ENCODE results near the gene RNF223. TPM values are rescaled to one million over a fixed set of nuclear protein-coding genes. Genes with fewer than 3 reads are reported as not detected.

RNF223 gene
- total and polyA plus RNA-seq, 8 donors = 1.4 to 8.1 (median 3.4) TPM; not detected in 3

DNA sequence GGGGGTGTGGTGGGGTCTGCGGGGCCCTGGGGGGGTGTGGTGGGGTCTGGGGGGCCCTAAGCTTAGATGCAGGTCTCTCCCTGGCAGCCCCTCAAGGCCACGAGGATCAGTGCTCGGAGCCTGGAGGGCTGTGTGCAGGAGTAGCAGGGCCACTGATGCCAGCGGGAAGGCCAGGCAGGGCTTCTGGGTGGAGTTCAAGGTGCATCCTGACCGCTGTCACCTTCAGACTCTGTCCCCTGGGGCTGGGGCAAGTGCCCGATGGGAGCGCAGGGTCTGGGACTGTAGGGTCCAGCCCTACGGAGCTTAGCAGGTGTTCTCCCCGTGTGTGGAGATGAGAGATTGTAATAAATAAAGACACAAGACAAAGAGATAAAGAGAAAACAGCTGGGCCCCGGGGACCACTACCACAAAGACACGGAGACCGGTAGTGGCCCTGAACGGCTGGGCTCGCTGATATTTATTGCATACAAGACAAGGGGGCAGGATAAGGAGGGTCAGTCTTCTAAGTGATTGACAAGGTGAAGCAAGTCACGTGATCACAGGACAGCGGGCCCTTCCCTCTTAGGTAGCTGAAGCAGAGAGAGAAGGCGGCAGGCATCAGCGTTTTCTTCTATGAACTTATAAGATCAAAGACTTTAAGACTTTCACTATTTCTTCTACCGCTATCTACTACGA is 8.7 kb downstream of the RNF223 start:
- peaks cover 38 to 67% (median 62%) of the 10 kb centered on the region in 4 donors for H3K4me1 ChIP-seq
- H3K27ac ChIP-seq = no peak overlapping the region
- intact Hi-C loops (cut with DNase I; ENCODE audit: low total_unique reads) = no loop called here
- 62 to 67% (median 64%) methylated on average over 19 to 20 of the region's 20 CpGs for WGBS, 5 donors
- peaks cover 6 to 89% (median 66%) of the 10 kb centered on the region in 3 donors for H3K27me3 ChIP-seq
- H3K4me3 ChIP-seq = no peak overlapping the region
- H3K36me3 ChIP-seq = no peaks in the 10 kb centered on the region
- DNase-seq = no peak
- no peak for TF ChIP-seq POLR2A (IDR thresholded peaks at IDR 0.05)
- H3K9me3 ChIP-seq = no peaks in the 10 kb centered on the region

DNA sequence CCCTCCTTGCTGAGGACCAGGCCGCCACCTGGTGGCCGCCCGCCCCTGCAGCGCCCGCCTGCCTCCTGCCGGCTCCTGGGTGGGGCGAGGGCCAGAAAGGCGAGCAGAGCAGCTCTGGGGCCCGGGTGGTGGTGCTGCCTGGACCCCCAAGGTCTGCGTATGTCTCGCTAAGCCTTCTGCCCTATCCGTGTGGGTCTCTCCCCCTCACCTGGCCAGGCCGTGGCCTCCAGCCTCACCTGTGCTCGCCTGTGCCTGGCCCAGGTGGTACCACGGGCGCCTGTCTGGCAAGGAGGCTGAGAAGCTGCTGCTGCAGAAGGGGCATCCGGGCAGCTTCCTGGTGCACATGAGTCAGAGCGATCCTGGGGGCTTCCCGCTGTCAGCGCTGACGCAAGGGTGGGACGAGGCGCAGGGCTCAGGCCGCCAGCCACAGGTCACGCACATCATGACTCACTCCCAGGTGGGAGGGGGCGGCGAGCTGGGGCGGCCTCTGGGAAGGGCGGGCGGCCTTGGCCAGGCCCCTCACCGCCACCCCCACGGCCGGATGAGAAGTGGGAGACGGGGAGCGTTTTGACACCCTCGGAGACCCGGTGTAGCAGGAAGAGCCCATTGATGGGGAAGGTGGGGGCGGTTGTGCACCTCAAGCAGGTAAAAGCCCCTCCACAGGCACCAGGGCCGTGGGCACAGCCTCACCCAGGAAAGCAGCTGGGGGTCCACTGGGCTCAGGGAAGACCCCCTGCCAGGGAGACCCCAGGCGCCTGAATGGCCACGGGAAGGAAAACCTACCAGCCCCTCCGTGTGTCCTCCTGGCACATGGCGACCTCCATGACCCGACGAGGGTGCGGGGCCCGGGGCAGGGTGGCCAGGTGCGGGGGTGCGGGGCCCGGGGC is 9.9 kb downstream of the RNF223 start:
- WGBS, 5 donors = 0 to 8% (median 5%) methylated on average over 21 to 50 of the region's 50 CpGs

DNA sequence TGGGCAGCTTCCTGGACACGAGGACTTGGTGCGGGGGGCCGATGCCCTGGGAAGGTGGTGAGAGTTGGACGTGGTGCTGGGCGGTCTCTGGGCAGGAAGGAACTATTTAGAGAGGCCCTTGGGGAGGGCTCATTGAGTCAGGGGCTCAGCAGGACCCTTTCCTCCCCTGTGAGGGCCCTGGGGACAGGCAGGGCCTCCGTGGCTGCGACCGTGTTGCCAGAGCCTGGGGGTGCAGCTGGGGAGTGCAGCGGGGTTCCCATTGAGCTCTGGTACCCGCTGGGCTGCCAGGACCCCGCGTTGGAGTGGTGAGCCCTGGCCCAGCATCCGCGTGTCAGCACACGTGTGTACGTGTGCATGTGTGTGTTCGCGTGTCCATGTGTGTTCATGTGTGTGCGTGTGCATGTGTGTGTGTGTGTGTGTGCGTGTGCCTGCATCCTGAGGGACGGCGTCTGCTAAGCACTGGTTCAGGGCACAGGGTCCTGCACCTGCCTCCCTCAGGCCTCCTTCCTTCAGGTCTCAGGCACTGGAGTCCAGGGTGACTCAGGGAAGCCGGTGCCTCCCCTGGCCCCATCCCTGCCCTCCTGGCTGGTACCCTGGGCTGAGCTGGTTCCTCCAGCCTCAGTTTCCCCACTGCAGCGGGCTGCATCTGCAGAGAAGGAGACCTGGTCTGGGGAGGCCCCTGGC is 10.7 kb downstream of the RNF223 start:
- peak overlapping the region in 1 of 4 donors; percentile 5 for H3K4me3 ChIP-seq
- intact Hi-C loops (cut with DNase I; ENCODE audit: low total_unique reads) = loop anchor here (5.0 kb wide), 1 partner anchor 81 kb away; the partner anchor contains the start of gene PERM1
- WGBS, 5 donors = 66 to 74% (median 71%) methylated on average over 13 to 24 of the region's 24 CpGs
- no peaks in the 10 kb centered on the region for H3K9me3 ChIP-seq
- H3K27ac ChIP-seq = no peak overlapping the region
- TF ChIP-seq, protein P1, sequence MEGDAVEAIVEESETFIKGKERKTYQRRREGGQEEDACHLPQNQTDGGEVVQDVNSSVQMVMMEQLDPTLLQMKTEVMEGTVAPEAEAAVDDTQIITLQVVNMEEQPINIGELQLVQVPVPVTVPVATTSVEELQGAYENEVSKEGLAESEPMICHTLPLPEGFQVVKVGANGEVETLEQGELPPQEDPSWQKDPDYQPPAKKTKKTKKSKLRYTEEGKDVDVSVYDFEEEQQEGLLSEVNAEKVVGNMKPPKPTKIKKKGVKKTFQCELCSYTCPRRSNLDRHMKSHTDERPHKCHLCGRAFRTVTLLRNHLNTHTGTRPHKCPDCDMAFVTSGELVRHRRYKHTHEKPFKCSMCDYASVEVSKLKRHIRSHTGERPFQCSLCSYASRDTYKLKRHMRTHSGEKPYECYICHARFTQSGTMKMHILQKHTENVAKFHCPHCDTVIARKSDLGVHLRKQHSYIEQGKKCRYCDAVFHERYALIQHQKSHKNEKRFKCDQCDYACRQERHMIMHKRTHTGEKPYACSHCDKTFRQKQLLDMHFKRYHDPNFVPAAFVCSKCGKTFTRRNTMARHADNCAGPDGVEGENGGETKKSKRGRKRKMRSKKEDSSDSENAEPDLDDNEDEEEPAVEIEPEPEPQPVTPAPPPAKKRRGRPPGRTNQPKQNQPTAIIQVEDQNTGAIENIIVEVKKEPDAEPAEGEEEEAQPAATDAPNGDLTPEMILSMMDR (IDR thresholded peaks at IDR 0.05) = no peak
- TF ChIP-seq POLR2A (IDR thresholded peaks at IDR 0.05) = no peak
- TF ChIP-seq POLR2AphosphoS5 (IDR thresholded peaks at IDR 0.05) = no peak
- no peak for TF ChIP-seq EP300 (IDR thresholded peaks at IDR 0.05)
- H3K36me3 ChIP-seq = no peaks in the 10 kb centered on the region
- peaks cover 42 to 65% (median 63%) of the 10 kb centered on the region in 4 donors for H3K4me1 ChIP-seq
- no peak for DNase-seq
- H3K27me3 ChIP-seq = peaks cover 13 to 89% (median 70%) of the 10 kb centered on the region in 3 donors

More for the DNA sequence above, 9.9 kb downstream of the RNF223 start:
- peak overlapping the region in 1 of 5 donors; percentile 8 for H3K27ac ChIP-seq
- H3K9me3 ChIP-seq = no peaks in the 10 kb centered on the region
- H3K27me3 ChIP-seq = peaks cover 8 to 89% (median 70%) of the 10 kb centered on the region in 3 donors
- TF ChIP-seq POLR2AphosphoS5 (IDR thresholded peaks at IDR 0.05) (peak in 1 of 3 donors; percentile 33), POLR2A (IDR thresholded peaks at IDR 0.05) (no peak)
- TF ChIP-seq, protein P1 (IDR thresholded peaks at IDR 0.05) = peak in 5 of 7 experiments; percentile 87 to 94 (median 90)
- peak overlapping the region in 2 of 4 donors; percentile 5 to 29 for H3K4me3 ChIP-seq
- intact Hi-C loops (cut with DNase I; ENCODE audit: low total_unique reads) = loop anchor here (5.0 kb wide), 1 partner anchor 82 kb away; the partner anchor contains the start of gene PERM1
- H3K4me1 ChIP-seq = peaks cover 41 to 65% (median 63%) of the 10 kb centered on the region in 4 donors
- peak; percentile 77 to 85 for DNase-seq
- H3K36me3 ChIP-seq = no peaks in the 10 kb centered on the region

DNA sequence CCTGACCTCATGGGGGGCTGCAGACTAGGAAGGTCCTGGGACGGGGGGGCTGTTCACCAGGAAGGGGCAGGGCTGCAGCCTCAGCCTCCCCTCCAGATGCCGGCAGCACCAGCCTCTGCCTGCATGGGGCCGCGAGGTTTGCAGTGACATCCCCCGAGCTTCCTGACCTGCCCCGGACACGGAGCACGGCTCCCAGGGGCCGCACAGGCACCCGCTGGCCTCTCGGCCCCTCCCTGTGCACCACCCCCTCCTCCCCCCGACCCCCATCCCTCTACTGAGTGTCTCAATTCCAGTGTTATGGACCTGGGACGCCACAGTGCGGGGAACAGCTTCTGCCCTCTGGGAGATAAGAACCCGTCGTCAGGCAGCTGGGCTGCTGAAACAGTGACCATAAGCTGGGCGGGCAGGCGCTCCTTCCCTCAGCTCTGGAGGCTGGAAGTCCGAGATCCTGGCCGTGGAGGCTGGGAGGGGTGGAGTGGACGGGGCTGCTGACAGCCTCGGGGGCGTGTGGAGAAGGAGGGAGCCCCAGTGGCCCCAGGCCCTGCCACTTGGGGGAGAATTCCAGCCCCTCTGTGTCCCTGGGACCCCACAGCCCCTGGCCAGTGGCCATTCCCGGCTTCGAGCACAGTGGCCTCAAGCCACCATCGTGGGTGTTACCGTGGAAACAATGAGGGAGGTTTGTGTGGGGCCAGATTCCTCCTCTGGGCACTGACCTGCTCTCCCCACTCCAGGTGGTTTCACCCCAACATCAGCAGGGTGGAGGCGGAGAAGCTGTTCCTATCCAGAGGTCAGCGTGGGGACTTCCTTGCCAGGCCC is 11.6 kb downstream of the RNF223 start:
- peaks cover 41 to 64% (median 60%) of the 10 kb centered on the region in 4 donors for H3K4me1 ChIP-seq
- no peaks in the 10 kb centered on the region for H3K36me3 ChIP-seq
- peak in 1 of 2 donors; percentile 44 for DNase-seq
- no peaks in the 10 kb centered on the region for H3K9me3 ChIP-seq
- peak overlapping the region in 1 of 4 donors; percentile 19 for H3K4me3 ChIP-seq
- 17 to 39% (median 20%) methylated on average over 18 to 29 of the region's 29 CpGs for WGBS, 5 donors
- peaks cover 11 to 89% (median 70%) of the 10 kb centered on the region in 3 donors for H3K27me3 ChIP-seq
- intact Hi-C loops (cut with DNase I; ENCODE audit: low total_unique reads) = loop anchor here (5.0 kb wide), 1 partner anchor 80 kb away; the partner anchor contains the start of gene PERM1
- no peak for TF ChIP-seq POLR2A (IDR thresholded peaks at IDR 0.05)
- TF ChIP-seq POLR2AphosphoS5 (IDR thresholded peaks at IDR 0.05) = no peak
- TF ChIP-seq, protein P1 (IDR thresholded peaks at IDR 0.05) = no peak
- no peak for TF ChIP-seq EP300 (IDR thresholded peaks at IDR 0.05)
- H3K27ac ChIP-seq = no peak overlapping the region

Data from stomach (tissue), 9 donors.